HG02840 (cell line): Measurements from ENCODE around the gene GRB10.
A peak's percentile ranks its signal among the peaks of the same experiment; 100 is the strongest.

Source experiments
- ATAC-seq: cut with Tn5 transposase; IDR thresholded peaks from one replicate; pipeline ENCODE4 v1.9.1; 2021; ENCODE audit warnings: mild to moderate bottlenecking, moderate library complexity, moderate number of reproducible peaks; ENCODE audit not compliant: unreplicated experiment, low FRiP score

GRB10 gene

GRCh38 chr7:50676740-50677637, 105.7 kb downstream of the GRB10 start:
- no peak for ATAC-seq

- ATAC-seq: no peak
Observed at GRCh38 chr7:50676079-50676478, 106.6 kb downstream of the GRB10 start.

- no peak for ATAC-seq
Observed at GRCh38 chr7:50674896-50675835, 107.5 kb downstream of the GRB10 start.

DNA sequence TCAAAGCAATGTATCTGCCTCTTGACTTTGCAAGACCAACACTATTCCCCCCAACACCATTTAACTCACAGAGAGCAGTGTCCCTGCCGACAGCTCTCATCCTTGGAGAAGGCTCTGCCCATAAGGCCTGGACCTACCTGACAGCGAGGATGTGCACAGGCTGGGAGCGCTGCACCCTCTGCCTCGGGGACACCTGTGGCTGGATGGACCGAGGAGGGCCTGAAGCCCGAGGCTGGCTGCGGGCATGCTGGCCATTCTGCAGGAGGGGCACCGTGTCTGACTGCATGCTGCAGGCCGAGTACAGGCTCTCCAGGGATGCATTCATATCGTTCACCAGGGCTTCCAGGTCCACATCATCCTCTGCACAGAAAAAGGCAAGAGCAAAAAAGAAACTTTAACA, 108.4 kb downstream of the GRB10 start:
- ATAC-seq: no peak

GRCh38 chr7:50673096-50673495, 109.6 kb downstream of the GRB10 start:
- ATAC-seq: no peak

- no peak for ATAC-seq
Observed at GRCh38 chr7:50672045-50672444, 110.7 kb downstream of the GRB10 start.

- ATAC-seq: no peak
Observed at GRCh38 chr7:50671386-50671785, 111.3 kb downstream of the GRB10 start.

- no peak for ATAC-seq
Observed at GRCh38 chr7:50669890-50670289, 112.8 kb downstream of the GRB10 start.

DNA sequence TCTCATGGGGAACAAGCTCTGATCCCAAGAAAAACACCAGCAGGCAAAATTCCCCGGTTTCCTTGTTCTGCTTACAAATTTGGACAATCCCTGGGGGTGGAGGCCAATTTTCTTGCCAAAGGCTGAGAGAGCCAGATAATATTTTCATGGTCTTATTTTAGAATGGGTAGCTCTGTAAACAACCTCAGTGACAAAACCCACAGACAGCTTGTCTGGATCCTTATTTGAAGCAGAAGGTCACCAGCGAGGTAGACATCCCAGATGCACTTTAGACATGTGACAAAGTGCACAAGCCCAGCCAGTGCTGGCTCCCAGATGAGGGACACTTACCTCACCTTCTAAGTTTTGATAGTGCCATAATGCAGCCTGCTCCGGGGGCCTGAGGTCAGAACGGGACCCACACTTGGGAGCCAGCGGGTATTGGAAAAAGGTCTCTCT, 114.9 kb downstream of the GRB10 start:
- ATAC-seq: no peak

DNA sequence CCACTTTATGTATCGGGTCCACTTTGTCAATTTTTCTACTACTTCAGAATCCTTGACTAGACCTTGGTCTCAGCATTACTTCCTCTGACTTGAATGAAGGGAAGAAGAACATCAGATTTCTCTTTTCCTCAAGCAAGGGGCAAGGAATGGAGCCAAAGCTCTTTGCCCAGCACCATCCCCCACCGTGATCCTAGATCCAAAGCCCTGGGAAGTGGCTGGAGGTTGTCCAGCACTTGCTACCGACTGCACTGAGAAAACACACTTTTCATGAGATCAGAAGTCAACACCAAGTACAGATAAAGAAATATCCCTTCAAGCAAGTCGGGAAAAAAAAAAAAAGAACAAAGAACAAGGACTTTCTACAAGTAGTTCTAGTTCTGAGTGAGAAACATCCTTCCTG, 115.4 kb downstream of the GRB10 start:
- no peak for ATAC-seq

DNA sequence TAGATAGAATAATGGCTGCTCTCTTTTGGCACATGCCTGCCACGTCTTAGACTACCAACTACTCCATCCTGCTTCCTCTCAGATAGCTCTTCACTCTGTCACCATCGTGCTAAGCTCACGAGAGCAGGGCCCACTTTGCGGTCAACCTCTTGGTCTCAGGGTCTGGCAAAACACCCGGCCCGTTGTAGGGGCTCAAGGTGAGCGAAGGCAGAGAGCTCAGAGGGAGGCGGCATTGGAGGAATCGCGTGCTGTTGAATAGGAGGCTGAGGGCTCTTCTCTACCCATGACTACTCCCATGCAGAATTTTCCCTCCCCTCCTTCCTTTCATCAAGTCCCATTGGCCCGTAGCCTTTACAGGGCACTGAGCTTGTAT, 116.6 kb downstream of the GRB10 start:
- ATAC-seq: no peak

- ATAC-seq: no peak
Observed at GRCh38 chr7:50665403-50666123, 117.1 kb downstream of the GRB10 start.

DNA sequence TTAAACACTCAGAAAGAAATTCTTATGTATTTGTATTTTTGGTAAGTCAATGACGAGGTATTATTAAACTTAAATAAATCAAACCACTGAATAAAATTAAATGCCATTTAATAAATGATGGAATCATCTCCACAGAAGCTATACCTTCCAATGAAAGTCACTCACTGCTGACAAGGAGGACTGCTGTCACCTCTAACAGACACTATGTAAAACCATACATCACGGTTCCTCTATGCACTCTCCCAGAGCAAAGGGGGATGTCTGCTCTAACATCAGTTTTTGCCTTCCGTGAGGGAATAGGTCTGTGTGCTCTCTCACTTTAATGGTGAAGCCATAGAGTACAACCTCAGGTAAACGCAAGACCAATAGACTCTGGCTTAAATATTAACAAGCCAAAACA, 117.8 kb downstream of the GRB10 start:
- ATAC-seq: no peak

- ATAC-seq: peak; percentile 48
Observed at GRCh38 chr7:50664461-50664922, 118.2 kb downstream of the GRB10 start.

- no peak for ATAC-seq
Observed at GRCh38 chr7:50663396-50664102, 119.1 kb downstream of the GRB10 start.

- no peak for ATAC-seq
Observed at GRCh38 chr7:50662996-50663395, 119.7 kb downstream of the GRB10 start.

DNA sequence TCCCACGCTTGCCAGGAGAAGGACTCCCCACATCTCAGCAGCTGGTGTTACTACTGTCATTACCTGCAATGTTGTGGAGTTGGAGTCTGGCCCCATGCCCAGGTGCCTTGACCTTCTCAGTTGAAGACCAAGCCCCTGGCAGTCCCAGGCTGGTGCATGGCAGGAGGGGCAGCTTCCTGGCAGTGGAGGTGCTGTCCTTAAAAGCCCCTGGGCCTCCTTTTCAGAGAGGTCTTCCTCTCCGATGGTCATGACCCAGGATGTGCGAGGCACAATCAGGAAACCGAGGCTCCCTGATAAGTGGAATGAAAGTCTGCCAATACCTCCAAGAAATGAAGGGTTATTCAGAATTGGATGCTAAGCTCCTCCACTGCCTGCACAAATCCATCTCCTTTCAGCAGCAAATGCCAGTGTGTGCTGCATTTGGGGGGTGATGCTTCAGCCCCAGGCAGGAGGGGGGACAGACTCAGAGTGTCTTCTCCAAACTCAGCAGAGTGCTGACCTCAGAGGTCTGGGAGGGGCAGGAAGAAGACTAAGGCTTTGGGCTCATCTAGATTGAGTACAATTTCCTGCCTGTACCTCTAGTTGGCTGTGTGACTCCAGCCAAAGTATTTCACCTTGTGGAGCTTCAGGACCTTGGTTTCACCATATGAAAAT, 120.5 kb downstream of the GRB10 start:
- ATAC-seq: peak; percentile 2

- ATAC-seq: peak; percentile 57
Observed at GRCh38 chr7:50661345-50662040, 121.2 kb downstream of the GRB10 start.

- ATAC-seq: no peak
Observed at GRCh38 chr7:50660830-50661175, 121.9 kb downstream of the GRB10 start.
